GM21360 (cell line): ENCODE measurements around the gene MALAT1.
A peak's percentile ranks its signal among the peaks of the same experiment; 100 is the strongest.
"Not testable (repeated sequence)": the region's sequence is repeated elsewhere in the genome, so short reads cannot be mapped to it uniquely, and the experiment has no call there.

Source experiments
- ATAC-seq: cut with Tn5 transposase; IDR thresholded peaks from one replicate; pipeline ENCODE4 v1.9.1; 2021; ENCODE audit warnings: mild to moderate bottlenecking, moderate library complexity; ENCODE audit not compliant: unreplicated experiment

The MALAT1 gene

DNA sequence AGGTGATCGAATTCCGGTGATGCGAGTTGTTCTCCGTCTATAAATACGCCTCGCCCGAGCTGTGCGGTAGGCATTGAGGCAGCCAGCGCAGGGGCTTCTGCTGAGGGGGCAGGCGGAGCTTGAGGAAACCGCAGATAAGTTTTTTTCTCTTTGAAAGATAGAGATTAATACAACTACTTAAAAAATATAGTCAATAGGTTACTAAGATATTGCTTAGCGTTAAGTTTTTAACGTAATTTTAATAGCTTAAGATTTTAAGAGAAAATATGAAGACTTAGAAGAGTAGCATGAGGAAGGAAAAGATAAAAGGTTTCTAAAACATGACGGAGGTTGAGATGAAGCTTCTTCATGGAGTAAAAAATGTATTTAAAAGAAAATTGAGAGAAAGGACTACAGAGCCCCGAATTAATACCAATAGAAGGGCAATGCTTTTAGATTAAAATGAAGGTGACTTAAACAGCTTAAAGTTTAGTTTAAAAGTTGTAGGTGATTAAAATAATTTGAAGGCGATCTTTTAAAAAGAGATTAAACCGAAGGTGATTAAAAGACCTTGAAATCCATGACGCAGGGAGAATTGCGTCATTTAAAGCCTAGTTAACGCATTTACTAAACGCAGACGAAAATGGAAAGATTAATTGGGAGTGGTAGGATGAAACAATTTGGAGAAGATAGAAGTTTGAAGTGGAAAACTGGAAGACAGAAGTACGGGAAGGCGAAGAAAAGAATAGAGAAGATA, at the start of gene MALAT1:
TSS of gene MALAT1 (plus strand) at position 69 of the 736 bp plus-strand sequence.
- ATAC-seq = peak; percentile 26

DNA sequence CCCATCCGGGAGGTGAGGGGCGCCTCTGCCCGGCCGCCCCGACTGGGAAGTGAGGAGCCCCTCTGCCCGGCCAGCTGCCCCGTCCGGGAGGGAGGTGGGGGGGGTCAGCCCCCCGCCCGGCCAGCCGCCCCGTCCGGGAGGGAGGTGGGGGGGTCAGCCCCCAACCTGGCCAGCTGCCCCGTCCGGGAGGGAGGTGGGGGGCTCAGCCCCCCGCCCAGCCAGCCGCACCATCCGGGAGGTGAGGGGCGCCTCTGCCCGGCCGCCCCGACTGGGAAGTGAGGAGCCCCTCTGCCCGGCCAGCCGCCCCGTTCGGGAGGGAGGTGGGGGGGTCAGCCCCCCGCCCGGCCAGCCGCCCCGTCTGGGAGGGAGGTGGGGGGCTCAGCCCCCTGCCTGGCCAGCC, 47.5 kb upstream of the MALAT1 start:
- ATAC-seq = not testable (repeated sequence)

DNA sequence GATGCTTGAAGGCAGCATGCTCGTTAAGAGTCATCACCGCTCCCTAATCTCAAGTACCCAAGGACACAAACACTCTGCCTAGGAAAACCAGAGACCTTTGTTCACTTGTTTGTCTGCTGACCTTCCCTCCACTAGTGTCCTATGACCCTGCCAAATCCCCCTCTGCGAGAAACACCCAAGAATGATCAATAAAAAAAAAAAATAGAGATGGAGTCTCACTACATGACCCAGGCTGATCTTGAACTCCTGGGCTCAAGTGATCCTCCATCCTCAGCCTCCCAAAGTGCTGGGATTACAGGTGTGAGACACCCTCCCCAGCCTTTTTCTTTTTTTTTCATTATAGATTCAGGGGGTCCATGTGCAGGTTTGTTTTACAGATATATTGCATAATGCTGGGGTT, 46.6 kb upstream of the MALAT1 start:
- ATAC-seq = not testable (repeated sequence)

DNA sequence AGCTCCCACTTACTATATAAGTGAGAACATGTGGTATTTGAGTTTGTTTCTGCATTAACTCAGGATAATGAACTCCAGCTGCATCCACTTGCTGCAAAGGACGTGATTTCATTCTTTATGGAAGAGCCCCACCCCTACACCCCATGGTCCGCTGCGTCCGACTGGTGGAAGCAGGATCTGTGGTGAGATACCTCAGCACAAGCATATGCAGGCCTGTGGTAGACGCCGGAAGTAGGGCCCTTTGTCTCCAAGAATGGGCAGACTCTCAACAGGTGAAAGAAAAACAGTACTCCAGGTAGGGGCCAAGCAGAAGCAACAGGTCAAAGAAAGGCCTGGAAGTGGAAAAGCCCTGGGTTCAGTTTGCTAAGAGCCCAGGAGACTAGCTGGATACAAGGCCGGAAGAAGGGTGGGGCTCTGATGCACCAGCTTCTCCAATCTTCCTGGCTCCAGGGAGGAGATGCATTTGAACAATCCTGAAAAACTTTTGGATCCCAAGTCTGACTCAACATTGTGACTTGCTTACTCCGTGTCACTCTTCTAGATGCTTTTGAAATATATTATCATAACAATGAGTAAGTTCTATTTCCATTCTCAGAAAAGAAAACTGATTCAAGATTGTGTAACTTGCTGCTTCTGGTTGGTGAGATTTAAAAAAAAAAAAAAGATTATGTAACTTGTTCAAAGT, 45.9 kb upstream of the MALAT1 start:
- no peak for ATAC-seq

DNA sequence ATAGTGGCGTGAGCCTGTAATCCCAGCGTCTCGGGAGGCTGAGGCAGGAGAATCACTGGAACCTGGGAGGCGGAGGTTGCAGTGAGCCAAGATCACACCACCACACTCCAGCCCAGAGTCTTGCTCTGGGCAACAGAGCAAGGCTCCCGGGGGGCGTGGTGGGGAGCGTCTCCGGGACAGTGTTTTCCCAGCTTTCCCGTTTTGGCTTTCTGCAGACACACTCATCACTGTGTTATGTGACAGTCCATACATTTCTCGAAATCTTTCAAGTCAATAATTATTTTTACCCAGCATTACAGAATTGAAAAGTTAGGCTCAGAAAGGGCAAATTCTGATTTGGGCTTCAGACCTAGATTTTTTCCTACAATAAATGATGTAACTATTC, 44.5 kb upstream of the MALAT1 start:
- no peak for ATAC-seq

DNA sequence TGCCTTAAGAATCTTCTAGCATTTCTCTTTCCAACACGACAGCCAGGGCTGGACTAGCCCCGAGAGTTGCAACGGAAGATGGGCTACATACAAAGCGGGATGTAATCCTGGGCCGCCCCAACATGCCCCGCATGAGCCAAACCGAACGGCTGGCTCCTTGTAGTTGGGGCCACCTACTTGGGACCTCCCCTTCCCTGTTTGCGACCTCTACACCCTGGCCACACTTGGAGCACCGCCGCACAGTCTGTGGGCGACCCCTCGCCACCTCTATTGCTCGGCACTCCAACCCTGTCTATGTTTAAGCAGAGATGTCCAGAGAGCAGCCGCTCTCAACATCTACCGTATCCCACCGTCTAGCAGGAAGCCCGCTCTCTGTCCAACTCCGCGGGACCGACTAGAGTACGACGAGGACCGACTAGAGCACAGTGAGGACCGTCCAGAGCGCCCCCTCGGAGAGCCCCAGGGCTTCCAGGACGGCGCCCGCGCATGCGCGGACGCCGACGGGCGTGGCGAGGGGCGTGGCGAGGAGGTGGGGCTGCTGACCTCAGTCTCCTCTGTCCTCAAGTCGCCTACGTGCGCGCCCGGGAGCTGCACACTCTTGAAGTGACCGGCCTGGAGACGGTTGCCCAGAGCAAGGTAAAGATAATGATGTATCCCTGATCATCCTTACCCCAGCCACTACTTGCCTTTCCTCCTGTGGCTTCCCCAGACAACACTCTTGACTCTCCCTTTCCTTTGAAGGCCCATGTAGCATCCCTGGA, 44.0 kb upstream of the MALAT1 start:
- peak; percentile 71 for ATAC-seq

DNA sequence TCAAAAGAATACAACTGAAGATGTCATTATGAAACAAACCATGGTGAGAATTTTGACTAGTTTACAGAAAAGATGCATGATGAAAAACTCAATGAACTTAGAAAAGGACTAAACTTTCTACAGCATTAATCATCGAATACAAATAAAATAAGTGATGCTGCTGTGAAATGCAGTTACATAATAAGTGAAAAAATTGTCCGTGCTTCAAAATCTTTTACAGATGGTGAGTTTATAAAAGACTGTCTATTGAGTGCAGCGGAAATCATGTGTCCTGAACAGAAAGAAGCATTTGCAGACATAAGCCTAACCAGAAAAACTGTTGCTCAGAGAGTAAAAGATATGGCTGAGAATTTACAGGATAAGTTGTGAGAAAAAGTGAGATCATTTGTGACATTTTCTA, 42.4 kb upstream of the MALAT1 start:
- ATAC-seq = no peak

DNA sequence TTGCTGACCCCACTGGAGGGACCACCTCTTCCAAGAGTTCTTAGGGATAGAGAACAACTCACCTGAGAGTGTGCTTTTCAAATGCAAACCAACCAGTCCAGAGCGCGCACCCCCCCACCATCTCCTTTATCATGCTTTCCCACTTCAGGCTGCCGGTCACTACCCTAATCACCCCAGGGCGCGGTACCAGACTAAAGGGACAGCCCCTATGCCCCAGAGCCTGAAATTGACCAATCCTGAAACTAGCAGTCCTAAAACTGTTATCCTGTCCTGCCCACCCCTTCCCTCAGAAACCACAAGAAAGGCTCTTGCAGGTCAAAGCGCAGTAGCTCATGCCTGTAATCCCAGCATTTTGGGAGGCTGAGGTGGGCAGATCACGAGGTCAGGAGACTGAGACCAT, 39.3 kb upstream of the MALAT1 start:
- ATAC-seq = no peak

DNA sequence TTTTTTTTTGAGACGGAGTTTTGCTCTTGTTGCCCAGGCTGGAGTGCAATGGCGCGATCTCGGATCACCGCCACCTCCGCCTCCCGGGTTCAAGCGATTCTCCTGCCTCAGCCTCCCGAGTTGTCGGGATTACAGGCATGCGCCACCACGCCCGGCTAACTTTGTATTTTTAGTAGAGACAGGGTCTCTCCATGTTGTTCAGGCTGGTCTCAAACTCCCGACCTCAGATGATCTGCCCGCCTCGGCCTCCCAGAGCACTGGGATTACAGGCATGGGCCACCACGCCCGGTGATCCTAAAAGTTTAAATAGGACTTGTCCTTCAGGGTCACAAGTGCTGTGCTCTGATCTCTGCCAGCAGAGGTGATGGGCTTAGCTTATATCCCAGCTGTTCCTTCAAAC, 33.4 kb upstream of the MALAT1 start:
- ATAC-seq = not testable (repeated sequence)

DNA sequence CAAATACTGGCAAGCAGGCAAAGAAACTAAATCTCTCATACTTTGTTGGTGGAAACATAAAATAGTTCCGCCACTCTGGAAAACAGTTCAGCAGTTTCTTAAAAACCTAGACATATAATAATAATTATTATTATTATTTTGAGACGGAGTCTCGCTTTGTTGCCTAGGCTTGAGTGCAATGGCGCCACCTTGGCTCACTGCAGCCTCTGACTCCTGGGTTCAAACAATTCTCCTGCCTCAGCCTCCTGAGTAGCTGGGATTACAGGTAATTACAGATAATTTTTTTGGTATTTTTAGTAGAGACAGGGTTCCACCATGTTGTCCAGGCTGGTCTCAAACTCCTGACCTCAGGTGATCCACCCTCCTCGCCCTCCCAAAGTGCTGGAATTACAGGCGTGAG, 31.5 kb upstream of the MALAT1 start:
- not testable (repeated sequence) for ATAC-seq

DNA sequence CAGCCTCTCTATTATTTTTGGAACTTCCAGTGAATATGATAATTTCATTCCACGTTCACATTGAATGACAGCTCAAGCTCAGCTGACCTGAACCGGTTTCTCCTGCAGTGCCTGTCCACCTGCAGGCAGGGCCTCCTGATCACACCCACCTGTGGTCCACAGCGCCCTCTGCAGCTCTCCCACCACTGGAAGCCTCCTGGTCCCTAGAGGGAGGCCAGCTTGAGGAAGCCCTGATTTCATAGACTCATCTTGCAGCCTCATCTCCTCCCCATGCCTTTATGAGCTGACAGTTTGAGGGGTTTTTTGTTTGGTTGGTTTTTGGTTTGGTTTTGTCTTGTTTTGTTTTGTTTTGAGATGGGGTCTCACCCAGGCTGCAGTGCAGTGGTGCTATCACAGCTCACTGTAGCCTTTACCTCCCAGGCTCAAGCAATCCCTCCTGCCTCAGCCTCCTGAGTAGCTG, 29.9 kb upstream of the MALAT1 start:
- no peak for ATAC-seq

DNA sequence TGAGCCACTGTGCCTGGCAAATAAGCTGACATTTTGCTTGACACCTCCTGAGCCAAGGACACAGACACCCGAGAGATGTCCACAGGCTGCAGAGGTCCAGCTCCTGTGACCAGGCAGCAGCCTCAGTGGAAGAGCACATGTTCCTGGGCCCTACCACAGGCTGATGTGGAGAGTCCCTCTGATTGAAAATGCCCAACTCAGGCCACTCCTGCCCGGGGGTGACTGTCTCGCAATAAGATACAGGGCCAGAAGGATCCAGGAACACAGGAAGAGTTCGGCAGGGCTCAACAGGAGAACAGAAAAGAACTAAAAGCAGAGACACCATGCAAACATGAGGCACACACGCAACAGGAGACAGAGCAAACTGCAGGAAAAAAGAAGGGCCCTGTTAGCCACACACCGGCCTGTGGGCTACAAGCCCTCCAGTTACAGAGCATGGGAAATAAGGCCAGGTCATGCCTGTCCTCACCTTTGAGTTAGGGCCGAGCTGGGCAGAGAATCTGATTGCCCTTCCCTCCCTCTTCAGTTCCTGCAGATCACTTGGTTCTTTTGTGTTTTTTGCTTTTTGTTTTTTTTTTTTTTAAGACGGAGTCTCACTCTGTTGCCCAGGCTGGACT, 28.3 kb upstream of the MALAT1 start:
- ATAC-seq = no peak

DNA sequence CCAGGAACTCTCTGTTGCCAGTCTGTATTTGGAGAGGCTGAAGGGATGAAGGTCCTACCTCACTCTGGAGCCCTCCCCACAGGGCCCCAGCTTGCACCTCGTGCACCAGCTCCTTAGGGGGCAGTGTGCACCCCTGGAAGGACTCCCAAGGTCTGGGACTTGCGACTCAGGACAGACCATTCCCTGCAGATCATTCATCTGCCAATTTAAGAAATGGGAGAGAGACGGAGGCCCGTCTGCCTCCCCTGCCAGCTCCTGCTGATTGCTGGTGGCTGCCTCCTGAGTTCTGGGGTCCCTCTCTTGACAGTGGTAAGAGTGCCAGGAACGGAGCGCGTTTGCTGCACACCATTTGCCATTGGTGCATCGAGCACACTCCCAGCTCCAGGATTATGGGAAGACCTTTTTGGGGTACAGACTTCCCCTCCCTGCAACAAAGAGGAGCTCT, 27.4 kb upstream of the MALAT1 start:
- peak; percentile 20 for ATAC-seq

DNA sequence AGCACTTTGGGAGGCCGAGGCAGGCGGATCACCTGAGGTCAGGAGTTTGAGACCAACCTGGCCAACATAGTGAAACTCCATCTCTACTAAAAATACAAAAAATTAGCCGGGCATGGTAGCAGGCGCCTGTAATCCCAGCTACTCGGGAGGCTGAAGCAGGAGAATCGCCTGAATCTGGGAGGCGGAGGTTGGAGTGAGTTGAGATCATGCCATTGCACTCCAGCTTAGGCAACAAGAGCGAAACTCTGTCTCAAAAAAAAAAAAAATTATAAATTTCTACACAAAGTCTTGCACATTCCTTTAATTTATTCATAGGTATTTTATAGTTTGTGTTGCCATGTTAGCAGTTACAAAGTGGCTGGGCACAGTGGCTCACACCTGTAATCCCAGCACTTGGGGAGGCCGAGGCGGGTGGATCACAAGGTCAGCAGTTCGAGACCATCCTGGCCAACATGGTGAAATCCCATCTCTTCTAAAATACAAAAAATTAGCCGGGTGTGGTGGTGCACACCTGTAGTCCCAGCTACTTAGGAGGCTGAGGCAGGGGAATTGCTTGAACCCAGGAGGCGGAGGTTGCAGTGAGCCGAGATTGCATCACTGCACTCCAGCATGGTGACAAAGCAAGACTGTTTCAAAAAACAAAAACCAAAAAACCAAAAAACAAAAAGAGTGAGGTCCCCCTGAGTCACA, 26.1 kb upstream of the MALAT1 start:
- not testable (repeated sequence) for ATAC-seq

DNA sequence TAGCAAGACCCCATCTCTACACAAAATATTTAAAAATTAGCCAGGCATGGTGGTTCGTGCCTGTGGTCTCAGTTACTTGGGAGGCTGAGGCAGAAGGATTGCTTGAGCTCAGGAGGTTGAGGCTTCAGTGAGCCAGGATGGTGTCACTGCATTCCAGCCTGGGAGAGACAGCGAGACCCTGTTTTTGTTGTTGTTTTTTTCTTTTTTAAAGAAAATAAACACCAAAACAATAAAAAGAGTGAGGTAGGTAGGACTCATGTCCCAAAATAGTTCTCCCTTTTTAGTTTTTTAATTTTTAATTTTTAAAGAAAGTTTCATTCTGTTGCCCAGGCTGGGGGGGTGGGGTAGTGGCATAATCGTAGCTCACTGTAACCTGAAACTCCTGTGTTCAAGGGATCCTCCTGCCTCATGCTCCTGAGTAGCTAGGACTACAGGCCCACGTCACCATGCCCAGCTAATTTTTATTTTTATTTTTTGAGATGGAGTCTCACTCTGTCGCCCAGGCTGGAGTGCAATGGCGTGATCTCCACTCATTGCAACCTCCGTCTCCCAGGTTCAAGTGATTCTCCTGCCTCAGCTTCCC, 25.5 kb upstream of the MALAT1 start:
- ATAC-seq = no peak

DNA sequence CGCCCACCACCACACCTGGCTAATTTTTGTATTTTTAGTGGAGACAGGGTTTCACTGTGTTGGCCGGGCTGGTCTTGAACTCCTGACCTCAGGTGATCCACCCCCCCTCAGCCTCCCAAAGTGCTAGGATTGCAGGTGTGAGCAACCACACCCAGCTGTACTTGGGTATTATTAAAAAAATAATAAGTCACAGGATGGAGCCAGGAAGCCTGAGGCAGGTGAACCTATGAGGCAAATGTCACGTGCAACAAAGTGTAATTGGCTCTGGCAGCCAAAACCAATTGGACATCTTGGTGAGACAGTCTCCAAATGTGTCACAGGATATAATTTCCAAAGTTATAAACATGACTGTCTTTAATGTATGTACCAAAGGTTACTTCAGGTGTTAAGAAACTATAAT, 24.0 kb upstream of the MALAT1 start:
- no peak for ATAC-seq

DNA sequence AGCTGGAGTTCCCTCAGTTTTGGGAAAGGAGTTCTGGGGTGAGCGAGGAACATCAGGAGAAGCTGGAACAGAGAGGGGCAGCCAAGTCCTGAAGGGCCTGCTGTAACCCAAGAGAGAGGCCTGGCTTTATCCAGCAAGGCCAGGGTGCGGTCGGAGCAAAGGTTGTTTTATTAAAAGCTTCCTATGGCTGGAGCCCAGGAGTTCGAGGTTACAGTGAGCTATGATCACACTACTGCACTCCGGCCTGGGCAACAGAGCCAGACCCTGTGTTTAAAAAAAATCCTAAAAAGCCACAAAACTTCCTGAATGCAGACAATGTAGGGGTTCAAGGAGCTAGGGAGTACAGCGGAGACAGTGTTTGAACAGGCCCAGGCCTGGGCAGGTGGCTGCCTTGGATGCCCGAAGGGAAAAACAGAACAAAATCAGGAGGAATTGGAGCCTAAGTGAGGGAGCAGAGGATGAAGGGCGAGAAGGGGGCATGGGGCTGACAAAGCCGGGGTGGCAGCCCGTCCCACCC, 22.2 kb upstream of the MALAT1 start:
- peak; percentile 16 for ATAC-seq

DNA sequence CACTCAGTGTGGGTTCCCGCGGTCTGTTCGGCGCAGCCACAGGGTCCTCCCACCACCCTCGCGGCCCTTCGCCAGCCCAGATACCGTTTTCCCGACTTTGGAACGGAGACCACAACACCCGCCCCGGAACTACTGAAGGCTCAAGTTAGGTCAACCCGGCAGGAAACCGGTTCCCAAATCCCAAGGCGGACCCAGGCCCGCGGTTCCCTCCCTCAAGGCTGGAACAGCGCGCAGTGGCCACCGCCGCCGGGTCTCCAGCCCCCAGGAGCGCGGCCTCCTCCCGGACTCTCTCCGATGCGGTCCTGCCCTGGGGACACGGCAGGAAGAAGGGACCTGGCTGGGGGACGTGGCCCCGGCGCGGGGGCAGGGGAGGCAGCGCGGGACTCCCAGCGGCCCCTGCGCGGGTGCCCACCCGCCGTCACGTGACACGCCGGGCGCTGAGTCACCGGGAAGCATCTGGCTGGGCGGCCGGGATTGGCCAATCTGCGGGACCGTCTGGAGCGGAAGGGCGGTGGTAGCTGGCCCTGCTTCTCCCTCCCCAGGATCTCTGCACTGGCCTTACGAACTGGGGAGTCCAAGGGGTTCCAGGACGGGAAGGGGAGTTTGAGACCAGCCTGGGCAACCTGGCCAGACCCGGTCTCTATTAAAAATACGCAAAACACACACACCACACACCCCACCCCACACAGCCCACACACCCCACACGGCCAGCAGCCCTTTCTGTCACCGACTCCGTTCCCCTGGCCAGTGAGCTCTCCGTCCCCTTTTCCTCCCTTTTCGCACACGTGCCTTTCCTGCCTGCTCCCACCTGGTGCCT, 21.5 kb upstream of the MALAT1 start:
- ATAC-seq = peak; percentile 67
